Fibroblast of villous mesenchyme (primary cell): ENCODE data around the gene VPS13A. TPM values are rescaled to one million over a fixed set of nuclear protein-coding genes. Genes with fewer than 3 reads are reported as not detected.
A peak's percentile ranks its signal among the peaks of the same experiment; 100 is the strongest.

ENCODE experiments used
- DNase-seq: peaks from one replicate; pipeline ENCODE4 v3.0.0-alpha.2; 2010; ENCODE audit warnings: low read depth
- H3K4me3 ChIP-seq: 2 replicates; pipeline ENCODE4 v1.5.1; 2011; ENCODE audit warnings: low read depth, mild to moderate bottlenecking, low read length
- total RNA-seq: library from RNA; depleted of rRNA; stranded (reverse); fragments of >200 nt; gene quantifications from 2 replicates; pipeline ENCODE4 v1.2.3, GENCODE V29; 2012
- TF ChIP-seq, protein P1 (sequence below): IDR thresholded peaks from 2 replicates; pipeline ENCODE4 v1.5.1; 2012; ENCODE audit warnings: low read depth, mild to moderate bottlenecking, low read length; ENCODE audit not compliant: insufficient read depth

Gene VPS13A
- total RNA-seq, 1 donor, result 53.1 TPM

DNA sequence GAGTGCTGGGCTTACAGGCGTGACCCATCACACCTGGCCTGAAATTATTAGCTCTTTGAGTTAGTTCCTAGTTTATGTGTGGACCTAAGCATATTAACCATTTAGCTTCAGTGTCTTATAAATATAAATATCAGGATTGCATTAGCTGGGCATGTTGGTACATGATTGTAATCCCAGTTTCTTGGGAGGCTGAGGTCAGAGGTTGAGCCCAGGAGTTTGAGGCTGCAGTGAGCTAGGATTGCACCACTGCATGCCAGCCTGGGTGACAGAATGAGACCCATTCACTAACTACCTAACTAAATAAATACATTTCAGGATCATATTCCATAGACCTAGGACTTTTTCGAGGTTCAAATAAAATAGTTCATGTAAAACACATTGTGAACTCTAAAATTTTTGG lies 129.8 kb downstream of the VPS13A start:
- TF ChIP-seq, protein P1, sequence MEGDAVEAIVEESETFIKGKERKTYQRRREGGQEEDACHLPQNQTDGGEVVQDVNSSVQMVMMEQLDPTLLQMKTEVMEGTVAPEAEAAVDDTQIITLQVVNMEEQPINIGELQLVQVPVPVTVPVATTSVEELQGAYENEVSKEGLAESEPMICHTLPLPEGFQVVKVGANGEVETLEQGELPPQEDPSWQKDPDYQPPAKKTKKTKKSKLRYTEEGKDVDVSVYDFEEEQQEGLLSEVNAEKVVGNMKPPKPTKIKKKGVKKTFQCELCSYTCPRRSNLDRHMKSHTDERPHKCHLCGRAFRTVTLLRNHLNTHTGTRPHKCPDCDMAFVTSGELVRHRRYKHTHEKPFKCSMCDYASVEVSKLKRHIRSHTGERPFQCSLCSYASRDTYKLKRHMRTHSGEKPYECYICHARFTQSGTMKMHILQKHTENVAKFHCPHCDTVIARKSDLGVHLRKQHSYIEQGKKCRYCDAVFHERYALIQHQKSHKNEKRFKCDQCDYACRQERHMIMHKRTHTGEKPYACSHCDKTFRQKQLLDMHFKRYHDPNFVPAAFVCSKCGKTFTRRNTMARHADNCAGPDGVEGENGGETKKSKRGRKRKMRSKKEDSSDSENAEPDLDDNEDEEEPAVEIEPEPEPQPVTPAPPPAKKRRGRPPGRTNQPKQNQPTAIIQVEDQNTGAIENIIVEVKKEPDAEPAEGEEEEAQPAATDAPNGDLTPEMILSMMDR, result no peak
- no peak for DNase-seq
- H3K4me3 ChIP-seq, result no peak overlapping the region

DNA sequence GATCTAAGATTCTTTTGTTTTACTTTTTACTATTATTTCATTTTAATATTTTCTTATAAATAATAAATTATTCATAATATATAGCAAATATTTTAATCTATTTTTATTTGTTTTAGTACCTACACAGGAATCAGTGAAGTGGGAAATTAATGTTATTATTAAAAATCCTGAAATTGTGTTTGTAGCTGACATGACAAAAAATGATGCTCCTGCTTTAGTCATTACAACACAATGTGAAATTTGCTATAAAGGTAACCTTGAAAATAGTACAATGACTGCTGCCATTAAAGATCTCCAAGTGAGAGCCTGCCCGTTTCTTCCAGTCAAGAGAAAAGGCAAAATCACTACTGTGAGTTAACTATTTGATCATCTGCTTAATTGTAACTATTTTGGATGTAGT lies 138.7 kb downstream of the VPS13A start:
- TF ChIP-seq, protein P1, result no peak
- no peak overlapping the region for H3K4me3 ChIP-seq
- DNase-seq, result no peak

DNA sequence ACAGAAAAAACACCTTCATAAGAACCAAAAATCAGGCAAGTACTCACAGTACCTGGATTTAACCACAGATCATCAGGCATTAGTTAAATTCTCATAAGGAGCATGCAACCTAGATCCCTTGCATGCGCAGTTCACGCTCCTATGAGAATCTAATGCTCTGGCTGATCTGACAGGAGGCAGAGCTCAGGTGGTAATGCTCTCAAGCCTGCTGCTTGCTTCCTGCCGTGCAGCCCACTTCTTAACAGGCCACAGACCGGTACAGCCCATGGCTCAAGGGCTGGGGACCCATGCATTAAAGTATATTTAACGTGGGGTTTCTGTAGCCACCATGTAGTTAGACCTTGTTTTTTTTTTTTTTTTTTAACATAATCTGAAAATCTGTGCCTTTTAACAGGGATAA lies 147.7 kb downstream of the VPS13A start:
- TF ChIP-seq, protein P1, result no peak
- DNase-seq, result no peak
- no peak overlapping the region for H3K4me3 ChIP-seq

DNA sequence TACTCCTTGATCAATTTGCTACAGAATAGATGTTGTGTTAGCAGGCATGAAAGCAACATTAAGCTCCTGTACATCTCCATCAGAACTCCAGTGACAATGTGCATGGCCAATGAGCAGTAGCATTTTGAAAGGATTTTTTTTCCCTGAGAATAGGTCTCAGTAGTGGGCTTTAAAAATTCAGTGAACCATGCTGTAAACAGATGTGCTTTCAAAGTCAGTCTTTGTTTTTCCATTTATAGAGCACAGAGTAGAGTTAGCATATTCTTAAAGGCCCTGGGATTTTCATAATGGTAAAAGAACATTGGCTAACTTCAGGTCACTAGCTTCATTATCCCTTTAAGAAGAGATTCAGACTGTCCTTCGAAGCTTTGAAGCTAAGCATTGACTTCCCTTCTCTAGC lies 150.8 kb downstream of the VPS13A start:
- DNase-seq, result no peak
- TF ChIP-seq, protein P1, result no peak
- no peak overlapping the region for H3K4me3 ChIP-seq

DNA sequence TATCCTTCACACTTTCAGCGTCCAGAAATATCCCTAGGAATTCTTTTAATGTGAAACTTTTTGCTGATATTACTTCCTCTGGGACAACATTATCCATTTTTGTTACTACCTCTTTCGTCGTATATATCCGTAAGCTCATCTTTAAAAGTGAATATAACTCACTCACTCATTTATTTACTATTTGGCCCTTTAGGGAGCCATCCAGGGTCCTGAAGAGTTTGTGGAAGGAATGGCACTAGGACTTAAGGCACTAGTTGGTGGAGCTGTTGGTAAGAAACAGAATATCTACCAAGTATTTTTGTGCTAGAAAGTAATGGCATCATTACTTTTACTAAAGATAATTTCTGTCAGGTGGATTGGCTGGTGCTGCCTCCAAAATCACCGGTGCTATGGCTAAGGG lies 192.7 kb downstream of the VPS13A start:
- TF ChIP-seq, protein P1, result no peak
- DNase-seq, result no peak
- H3K4me3 ChIP-seq, result no peak overlapping the region

DNA sequence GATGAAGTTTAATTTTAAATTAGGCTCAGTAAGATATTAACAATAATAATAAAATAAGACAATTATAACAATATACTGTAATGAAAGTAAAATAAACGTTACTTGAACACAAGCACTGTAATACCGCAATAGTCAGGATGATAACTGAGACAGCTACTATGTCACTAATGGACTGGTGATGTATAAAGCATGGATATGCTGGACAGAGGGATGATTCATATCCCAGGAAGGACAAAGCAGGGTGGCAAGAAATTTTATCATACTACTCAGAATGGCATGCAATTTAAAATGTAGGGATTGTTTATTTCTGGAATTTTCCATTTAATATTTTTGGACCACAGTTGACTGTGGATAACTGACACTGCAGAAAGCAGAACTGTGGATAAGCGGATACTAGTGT lies 196.9 kb downstream of the VPS13A start:
- TF ChIP-seq, protein P1, result no peak
- DNase-seq, result no peak
- no peak overlapping the region for H3K4me3 ChIP-seq

DNA sequence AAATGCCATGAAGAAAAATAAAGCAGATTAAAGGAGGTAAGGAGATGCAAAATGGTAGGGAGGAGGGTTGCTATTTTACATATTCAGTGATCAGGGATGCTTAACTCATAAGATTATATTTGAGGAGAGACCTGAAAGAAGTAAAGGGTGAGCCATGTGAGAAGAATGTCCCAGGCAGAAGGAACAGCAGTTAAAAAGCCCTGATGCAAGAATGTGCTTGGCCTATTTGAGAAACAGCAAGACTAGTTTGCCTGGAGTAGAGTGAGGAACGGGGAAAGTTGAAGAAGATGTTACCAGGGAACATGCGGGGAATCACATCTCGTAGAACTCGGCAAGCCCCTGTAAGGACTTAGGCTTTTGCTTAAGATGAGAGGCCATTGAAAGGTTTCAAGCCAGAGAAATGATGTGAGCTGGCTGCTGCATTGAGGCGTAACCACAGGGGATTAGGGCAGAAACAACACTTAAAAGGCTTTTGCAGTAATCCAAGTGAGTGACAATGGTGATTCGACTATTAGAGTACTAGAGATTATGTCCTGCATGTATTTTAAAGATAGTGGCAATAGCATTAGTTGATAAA lies 198.7 kb downstream of the VPS13A start:
- DNase-seq, result peak; percentile 38
- H3K4me3 ChIP-seq, result no peak overlapping the region
- TF ChIP-seq, protein P1, result no peak
